ENCODE data around the gene RAP1B.
"Not testable (repeated sequence)": the region's sequence is repeated elsewhere in the genome, so short reads cannot be mapped to it uniquely, and the experiment has no call there.

RAP1B gene

GRCh38 chr12:68633614-68634558 is 23.2 kb downstream of the RAP1B start:
- no peak for TF ChIP-seq POLR2A (IDR thresholded peaks at IDR 0.05; ENCODE audit: low read length)
- no peak for TF ChIP-seq GATA1 (IDR thresholded peaks at IDR 0.05; ENCODE audit: low read depth, low read length)
- DNase-seq, result no peak

GRCh38 chr12:68636268-68636667 is 25.6 kb downstream of the RAP1B start:
- DNase-seq, result no peak
- TF ChIP-seq POLR2A (IDR thresholded peaks at IDR 0.05; ENCODE audit: low read length) (no peak), GATA1 (IDR thresholded peaks at IDR 0.05; ENCODE audit: low read depth, low read length) (no peak)

- DNase-seq, result not testable (repeated sequence)
These were observed 26.7 kb downstream of the RAP1B start for GRCh38 chr12:68637439-68637838.

- no peak for DNase-seq
- TF ChIP-seq POLR2A (IDR thresholded peaks at IDR 0.05; ENCODE audit: low read length) (no peak), GATA1 (IDR thresholded peaks at IDR 0.05; ENCODE audit: low read depth, low read length) (no peak)
These were observed 27.5 kb downstream of the RAP1B start for GRCh38 chr12:68638171-68638570.

- no peak for TF ChIP-seq POLR2A (IDR thresholded peaks at IDR 0.05; ENCODE audit: low read length)
- TF ChIP-seq GATA1 (IDR thresholded peaks at IDR 0.05; ENCODE audit: low read depth, low read length), result no peak
- no peak for DNase-seq
These were observed 28.2 kb downstream of the RAP1B start for GRCh38 chr12:68638721-68639395.

- TF ChIP-seq POLR2A (IDR thresholded peaks at IDR 0.05; ENCODE audit: low read length) (no peak), GATA1 (IDR thresholded peaks at IDR 0.05; ENCODE audit: low read depth, low read length) (no peak)
- DNase-seq, result no peak
These were observed 28.7 kb downstream of the RAP1B start for GRCh38 chr12:68639396-68639767.

GRCh38 chr12:68641138-68641537 is 30.4 kb downstream of the RAP1B start:
- DNase-seq, result no peak
- TF ChIP-seq POLR2A (IDR thresholded peaks at IDR 0.05; ENCODE audit: low read length) (no peak), GATA1 (IDR thresholded peaks at IDR 0.05; ENCODE audit: low read depth, low read length) (no peak)

GRCh38 chr12:68646484-68646883 is 35.8 kb downstream of the RAP1B start:
- TF ChIP-seq POLR2A (IDR thresholded peaks at IDR 0.05; ENCODE audit: low read length), result no peak
- no peak for TF ChIP-seq GATA1 (IDR thresholded peaks at IDR 0.05; ENCODE audit: low read depth, low read length)
- DNase-seq, result no peak

GRCh38 chr12:68647507-68647906 is 36.8 kb downstream of the RAP1B start:
- no peak for TF ChIP-seq GATA1 (IDR thresholded peaks at IDR 0.05; ENCODE audit: low read depth, low read length)
- no peak for TF ChIP-seq POLR2A (IDR thresholded peaks at IDR 0.05; ENCODE audit: low read length)
- no peak for DNase-seq

- TF ChIP-seq POLR2A (IDR thresholded peaks at IDR 0.05; ENCODE audit: low read length) (no peak), GATA1 (IDR thresholded peaks at IDR 0.05; ENCODE audit: low read depth, low read length) (no peak)
- DNase-seq, result no peak
These were observed 37.5 kb downstream of the RAP1B start for GRCh38 chr12:68648179-68648578.

- TF ChIP-seq GATA1 (IDR thresholded peaks at IDR 0.05; ENCODE audit: low read depth, low read length) (no peak), POLR2A (IDR thresholded peaks at IDR 0.05; ENCODE audit: low read length) (no peak)
- DNase-seq, result no peak
These were observed 54.4 kb downstream of the RAP1B start for GRCh38 chr12:68665016-68665569.

GRCh38 chr12:68667291-68667690 is 56.6 kb downstream of the RAP1B start:
- no peak for DNase-seq
- no peak for TF ChIP-seq POLR2A (IDR thresholded peaks at IDR 0.05; ENCODE audit: low read length)
- TF ChIP-seq GATA1 (IDR thresholded peaks at IDR 0.05; ENCODE audit: low read depth, low read length), result no peak

- no peak for DNase-seq
- TF ChIP-seq GATA1 (IDR thresholded peaks at IDR 0.05; ENCODE audit: low read depth, low read length), result no peak
- no peak for TF ChIP-seq POLR2A (IDR thresholded peaks at IDR 0.05; ENCODE audit: low read length)
These were observed 57.2 kb downstream of the RAP1B start for GRCh38 chr12:68667896-68668295.

- no peak for DNase-seq
- TF ChIP-seq GATA1 (IDR thresholded peaks at IDR 0.05; ENCODE audit: low read depth, low read length), result no peak
- no peak for TF ChIP-seq POLR2A (IDR thresholded peaks at IDR 0.05; ENCODE audit: low read length)
These were observed 60.5 kb downstream of the RAP1B start for GRCh38 chr12:68671179-68671578.

All from erythroblast (primary cell).